Psoas muscle (tissue), 8 donors: Measurements from ENCODE around the gene SNX32. TPM values are rescaled to one million over a fixed set of nuclear protein-coding genes. Genes with fewer than 3 reads are reported as not detected.
A peak's percentile ranks its signal among the peaks of the same experiment; 100 is the strongest.

Experiments
- ATAC-seq, 4 donors: fragments of 200-7000 bp; cut with Tn5 transposase; one replicate each; pipeline ENCODE4 v1.9.1; 2020; ENCODE audit warnings: moderate library complexity in 3 of 4, mild to moderate bottlenecking in 2 of 4
- DNase-seq, 2 donors: peaks; one replicate each; pipeline ENCODE4 v3.0.0-alpha.2; 2020
- H3K27ac ChIP-seq: fragments of 200-600 bp; one replicate; pipeline ENCODE4 v1.8.0; 2022
- H3K27me3 ChIP-seq, 3 donors: fragments of 200-600 bp in 1 of 3; one replicate each; pipeline versions ENCODE4 v1.6.1 to v1.8.0; 2013 to 2022; ENCODE audit warnings: low read length in 2 of 3, mild to moderate bottlenecking in 2 of 3, moderate library complexity in 1 of 3; ENCODE audit not compliant: insufficient read depth in 3 of 3
- H3K36me3 ChIP-seq, 2 donors: fragments of 200-600 bp in 1 of 2; one replicate each; pipeline versions ENCODE4 v1.6.1 to v1.8.0; 2013 to 2022; ENCODE audit warnings: low read depth in 1 of 2, mild to moderate bottlenecking in 1 of 2, moderate library complexity in 1 of 2; ENCODE audit not compliant: insufficient read depth in 1 of 2
- H3K4me1 ChIP-seq: fragments of 200-600 bp; one replicate; pipeline ENCODE4 v1.8.0; 2022
- H3K4me3 ChIP-seq: fragments of 200-600 bp; one replicate; pipeline ENCODE4 v1.8.0; 2022; ENCODE audit warnings: mild to moderate bottlenecking
- H3K9me3 ChIP-seq: fragments of 200-600 bp; one replicate; pipeline ENCODE4 v1.8.0; 2022
- WGBS, 3 donors: extraction: QIAGEN DNeasy Blood & Tissue Kit; methylation state at CpG; one replicate each; pipeline versions ENCODE4 v1.1.6 to v1.1.7; 2013; 5-methylcytosine and 5-hydroxymethylcytosine counted together
- intact Hi-C, 2 donors: fragments of 100-400 bp; cut with DNase I; formaldehyde crosslinking; loops; one replicate each; pipeline versions ENCODE4 v1.11.0 to v1.14.2; 2022
- polyA plus RNA-seq, 3 donors: library from polyadenylated mRNA; stranded (reverse); fragments of 200-250 nt; gene quantifications; one replicate each; pipeline ENCODE4 v1.2.3, GENCODE V29; 2013
- total RNA-seq, 4 donors: library from RNA; stranded (reverse); fragmentation: NEBNext Ultra II Directional in 2 of 4; extraction: Animal tissue kit (Norgen Biotek cat#: 25700) in 2 of 4; gene quantifications; one replicate each; pipeline versions ENCODE4 v1.2.1 to v1.2.4, GENCODE V29; 2021 to 2023
- TF ChIP-seq, protein P1 (sequence below): fragments of 200-600 bp; IDR thresholded peaks from one replicate; pipeline ENCODE4 v1.8.0; 2022; ENCODE audit warnings: antibody characterized with exemption
- donor health status: healthy with polysubstance abuse.
- donor health status: DM: no; HTN: no; CAD: no; lungs with moderate emphysema.
- donor health status: Bipolar disorder and iron deficiency.
- donor health status: healthy.
- donor health status: DM: yes; HTN: yes; CAD: no.
- donor health status: DM: no; HTN: no; CAD: no.
- donor health status: DM: no; HTN: no; CAD: no.
- donor health status: DM: yes; HTN: yes; CAD: no.

SNX32 gene
- total and polyA plus RNA-seq, 7 donors, result 0.05 to 0.20 TPM; not detected in 5

DNA sequence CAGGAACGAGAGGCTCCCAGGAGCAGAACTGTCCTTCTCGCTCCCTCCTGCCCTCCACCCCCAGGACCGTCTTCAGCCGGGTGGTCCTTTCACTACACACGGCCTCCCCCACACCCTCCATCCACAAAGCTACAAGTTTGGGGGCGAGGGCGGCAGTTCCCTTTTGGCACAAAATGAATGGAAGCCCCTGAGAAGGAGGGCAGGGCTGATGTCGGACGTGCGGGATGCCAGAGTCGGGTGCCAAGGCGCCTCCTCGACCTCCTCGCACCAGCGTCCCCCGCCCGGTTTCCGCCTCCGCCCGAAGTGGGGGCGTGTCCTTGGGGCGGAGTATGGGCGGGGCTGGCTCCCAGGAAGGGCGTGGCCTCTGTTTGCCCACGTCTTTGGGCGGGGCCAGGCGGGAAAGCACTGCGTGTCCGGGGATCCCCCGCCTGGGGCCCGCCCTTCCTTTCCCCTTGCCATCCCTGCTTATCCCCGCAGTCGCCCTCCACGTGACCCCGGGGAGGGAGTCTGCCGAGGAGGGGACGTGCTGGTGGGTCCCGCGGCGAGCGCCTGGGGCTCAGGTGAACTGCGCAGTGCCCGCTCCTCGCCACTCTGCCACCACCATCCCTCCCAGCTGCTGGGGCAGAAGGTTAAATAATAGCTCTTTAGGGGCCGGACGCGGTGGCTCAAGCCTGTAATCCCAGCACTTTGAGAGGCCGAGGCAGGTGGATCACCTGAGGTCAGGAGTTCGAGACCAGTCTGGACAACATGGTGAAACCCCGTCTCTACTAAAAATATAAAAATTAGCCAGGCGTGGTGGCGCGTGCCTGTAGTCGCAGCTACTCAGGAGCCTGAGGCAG, 39.8 kb downstream of the SNX32 start:
- WGBS, 3 donors, result 6 to 9% (median 9%) methylated on average over 42 to 54 of the region's 54 CpGs
- Histone ChIP-seq H3K9me3 (no peaks in the 10 kb centered on the region), H3K4me3 (peak overlapping the region; percentile 75), H3K27me3 (no peaks in the 10 kb centered on the region), H3K36me3 (peaks cover 0 to 22% of the 10 kb centered on the region in 2 donors), H3K4me1 (peaks cover 12% of the 10 kb centered on the region), H3K27ac (peak overlapping the region; percentile 81)
- ATAC-seq (peak; percentile 95 to 97 (median 96)), DNase-seq (peak; percentile 95 to 97)
- intact Hi-C loops, result no loop called here
- TF ChIP-seq, protein P1, sequence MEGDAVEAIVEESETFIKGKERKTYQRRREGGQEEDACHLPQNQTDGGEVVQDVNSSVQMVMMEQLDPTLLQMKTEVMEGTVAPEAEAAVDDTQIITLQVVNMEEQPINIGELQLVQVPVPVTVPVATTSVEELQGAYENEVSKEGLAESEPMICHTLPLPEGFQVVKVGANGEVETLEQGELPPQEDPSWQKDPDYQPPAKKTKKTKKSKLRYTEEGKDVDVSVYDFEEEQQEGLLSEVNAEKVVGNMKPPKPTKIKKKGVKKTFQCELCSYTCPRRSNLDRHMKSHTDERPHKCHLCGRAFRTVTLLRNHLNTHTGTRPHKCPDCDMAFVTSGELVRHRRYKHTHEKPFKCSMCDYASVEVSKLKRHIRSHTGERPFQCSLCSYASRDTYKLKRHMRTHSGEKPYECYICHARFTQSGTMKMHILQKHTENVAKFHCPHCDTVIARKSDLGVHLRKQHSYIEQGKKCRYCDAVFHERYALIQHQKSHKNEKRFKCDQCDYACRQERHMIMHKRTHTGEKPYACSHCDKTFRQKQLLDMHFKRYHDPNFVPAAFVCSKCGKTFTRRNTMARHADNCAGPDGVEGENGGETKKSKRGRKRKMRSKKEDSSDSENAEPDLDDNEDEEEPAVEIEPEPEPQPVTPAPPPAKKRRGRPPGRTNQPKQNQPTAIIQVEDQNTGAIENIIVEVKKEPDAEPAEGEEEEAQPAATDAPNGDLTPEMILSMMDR, result no peak

DNA sequence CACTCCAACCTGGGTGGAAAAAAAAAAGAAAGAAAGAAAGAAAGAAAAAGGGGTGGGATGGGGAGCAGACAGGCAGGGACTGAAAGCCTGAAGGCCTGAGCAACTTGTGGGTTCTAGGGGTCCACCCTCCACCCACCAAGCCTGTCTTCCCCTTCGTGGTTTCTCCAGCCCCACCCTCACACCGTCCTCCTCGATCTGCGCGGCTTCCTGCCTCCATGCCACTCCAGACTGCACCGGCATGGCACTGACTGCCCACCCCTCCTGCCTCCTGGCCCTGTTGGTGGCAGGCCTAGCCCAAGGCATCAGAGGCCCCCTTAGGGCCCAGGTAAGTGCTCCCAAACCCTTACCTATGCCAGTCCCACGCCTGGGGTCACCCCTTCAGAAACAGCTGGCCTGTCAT, 45.9 kb downstream of the SNX32 start, which contains the start of gene CTSW:
CTSW (plus strand) TSS at position 221 of the 400 bp plus-strand sequence; CDS start at position 239, 18 bp downstream.
- Histone ChIP-seq H3K36me3 (peaks cover 9 to 25% of the 10 kb centered on the region in 2 donors), H3K27me3 (no peaks in the 10 kb centered on the region), H3K4me3 (no peak within 1 kb of the TSS), H3K9me3 (no peaks in the 10 kb centered on the region), H3K4me1 (no peaks in the 10 kb centered on the region), H3K27ac (no peak within 1 kb of the TSS)
- intact Hi-C loops, result no loop called here
- ATAC-seq, result no peak
- TF ChIP-seq, protein P1, result no peak
- DNase-seq, result no peak
- 39 to 57% (median 52%) methylated on average over 7 of the region's 7 CpGs for WGBS, 3 donors

DNA sequence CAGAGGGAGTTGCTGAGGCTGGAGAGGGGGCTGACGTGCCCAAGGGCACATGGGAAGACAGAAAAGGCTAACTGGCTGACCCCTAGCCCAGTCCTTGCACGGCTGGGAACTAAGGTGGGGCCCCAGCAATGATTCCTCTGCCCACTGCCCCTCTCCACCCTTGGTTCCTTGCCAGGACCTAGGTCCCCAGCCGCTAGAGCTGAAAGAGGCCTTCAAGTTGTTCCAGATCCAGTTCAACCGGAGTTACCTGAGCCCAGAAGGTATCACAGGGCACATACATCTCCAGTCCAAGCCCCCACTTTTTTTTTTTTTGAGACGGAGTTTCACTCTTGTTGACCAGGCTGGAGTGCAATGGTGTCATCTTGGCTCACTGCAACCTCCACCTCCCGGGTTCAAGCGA, 46.3 kb downstream of the SNX32 start:
- 59 to 72% (median 67%) methylated on average over 7 of the region's 7 CpGs for WGBS, 3 donors
- no peak for DNase-seq

DNA sequence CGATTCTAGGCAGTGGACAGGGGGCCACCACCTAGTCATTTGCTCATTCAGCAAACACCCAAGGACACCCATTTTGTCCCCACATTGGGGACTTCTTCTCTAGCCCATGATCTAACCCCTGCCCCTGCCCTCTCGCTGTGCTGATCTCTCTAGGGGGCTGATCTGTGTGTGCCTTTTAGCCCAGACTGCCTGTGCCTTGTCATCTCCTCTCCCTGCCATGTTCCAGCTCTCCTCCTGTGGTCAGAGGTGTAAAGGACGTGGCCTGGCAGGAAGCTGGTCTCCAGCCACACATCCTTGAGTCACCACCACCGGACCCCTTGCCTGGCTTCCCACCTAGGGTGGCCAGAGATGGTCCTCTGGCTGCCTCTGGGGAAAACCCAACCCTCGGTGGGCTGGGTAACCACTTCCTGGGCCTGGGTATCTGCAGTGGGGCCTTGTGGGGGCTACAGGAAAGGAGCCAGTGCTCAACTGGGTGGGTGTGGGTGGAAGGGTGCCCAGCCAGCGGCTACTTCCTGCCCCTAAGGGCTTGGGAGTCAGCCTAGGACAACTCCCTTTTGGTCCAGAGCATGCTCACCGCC, 47.2 kb downstream of the SNX32 start:
- H3K27me3 ChIP-seq, result no peaks in the 10 kb centered on the region
- H3K4me3 ChIP-seq, result no peak overlapping the region
- H3K36me3 ChIP-seq, result peaks cover 9 to 37% of the 10 kb centered on the region in 2 donors
- no peak for ATAC-seq
- no peaks in the 10 kb centered on the region for H3K9me3 ChIP-seq
- DNase-seq, result no peak
- intact Hi-C loops, result no loop called here
- no peak overlapping the region for H3K27ac ChIP-seq
- no peaks in the 10 kb centered on the region for H3K4me1 ChIP-seq
- WGBS, 3 donors, result 61 to 70% (median 68%) methylated on average over 7 of the region's 7 CpGs
- TF ChIP-seq, protein P1, result no peak

More for the DNA sequence above, 46.3 kb downstream of the SNX32 start:
- no peak overlapping the region for H3K27ac ChIP-seq
- H3K4me3 ChIP-seq, result no peak overlapping the region
- H3K4me1 ChIP-seq, result no peaks in the 10 kb centered on the region
- peaks cover 9 to 28% of the 10 kb centered on the region in 2 donors for H3K36me3 ChIP-seq
- ATAC-seq, result no peak
- intact Hi-C loops, result no loop called here
- TF ChIP-seq, protein P1, result no peak
- no peaks in the 10 kb centered on the region for H3K27me3 ChIP-seq
- H3K9me3 ChIP-seq, result no peaks in the 10 kb centered on the region
